ENCODE measurements around the gene NDP.

Gene NDP

GRCh38 chrX:43986083-43986482 is 12.9 kb upstream of the NDP start:
- Mint-ChIP-seq H3K27me3 (peaks cover 3% of the 10 kb centered on the region), H3K27ac (no peak overlapping the region), H3K9me3 (no peaks in the 10 kb centered on the region), H3K4me3 (no peak overlapping the region), H3K4me1 (no peaks in the 10 kb centered on the region), H3K36me3 (no peaks in the 10 kb centered on the region)
- DNase-seq (ENCODE audit: low spot score in 2 of 2): no peak
- ATAC-seq (ENCODE audit: low read depth): no peak

- ATAC-seq (ENCODE audit: low read depth) (no peak), DNase-seq (ENCODE audit: low spot score in 2 of 2) (no peak)
- H3K4me3 Mint-ChIP-seq: no peak overlapping the region
- no peaks in the 10 kb centered on the region for H3K9me3 Mint-ChIP-seq
- peaks cover 3% of the 10 kb centered on the region for H3K27me3 Mint-ChIP-seq
- no peak overlapping the region for H3K27ac Mint-ChIP-seq
- no peaks in the 10 kb centered on the region for H3K4me1 Mint-ChIP-seq
- H3K36me3 Mint-ChIP-seq: no peaks in the 10 kb centered on the region
Measured at GRCh38 chrX:43985511-43985910, 12.3 kb upstream of the NDP start.

- ATAC-seq (ENCODE audit: low read depth): no peak
- Mint-ChIP-seq H3K27me3 (peaks cover 10% of the 10 kb centered on the region), H3K36me3 (no peaks in the 10 kb centered on the region), H3K4me1 (peaks cover 2% of the 10 kb centered on the region), H3K4me3 (no peak overlapping the region), H3K9me3 (no peaks in the 10 kb centered on the region), H3K27ac (no peak overlapping the region)
- no peak for DNase-seq (ENCODE audit: low spot score in 2 of 2)
Measured at GRCh38 chrX:43978226-43978625, 5.0 kb upstream of the NDP start.

GRCh38 chrX:43976205-43976604 is 3.0 kb upstream of the NDP start:
- ATAC-seq (ENCODE audit: low read depth) (no peak), DNase-seq (ENCODE audit: low spot score in 2 of 2) (no peak)
- no peak overlapping the region for H3K27ac Mint-ChIP-seq
- peaks cover 11% of the 10 kb centered on the region for H3K27me3 Mint-ChIP-seq
- H3K9me3 Mint-ChIP-seq: no peaks in the 10 kb centered on the region
- no peak overlapping the region for H3K4me3 Mint-ChIP-seq
- H3K36me3 Mint-ChIP-seq: no peaks in the 10 kb centered on the region
- H3K4me1 Mint-ChIP-seq: peaks cover 3% of the 10 kb centered on the region

GRCh38 chrX:43975796-43976195 is 2.6 kb upstream of the NDP start:
- H3K9me3 Mint-ChIP-seq: no peaks in the 10 kb centered on the region
- H3K4me3 Mint-ChIP-seq: no peak overlapping the region
- H3K36me3 Mint-ChIP-seq: no peaks in the 10 kb centered on the region
- H3K27me3 Mint-ChIP-seq: peaks cover 11% of the 10 kb centered on the region
- H3K4me1 Mint-ChIP-seq: peaks cover 3% of the 10 kb centered on the region
- ATAC-seq (ENCODE audit: low read depth) (no peak), DNase-seq (ENCODE audit: low spot score in 2 of 2) (no peak)
- H3K27ac Mint-ChIP-seq: no peak overlapping the region

- H3K36me3 Mint-ChIP-seq: no peaks in the 10 kb centered on the region
- DNase-seq (ENCODE audit: low spot score in 2 of 2) (no peak), ATAC-seq (ENCODE audit: low read depth) (no peak)
- H3K4me1 Mint-ChIP-seq: peaks cover 3% of the 10 kb centered on the region
- H3K27ac Mint-ChIP-seq: no peak overlapping the region
- no peak overlapping the region for H3K4me3 Mint-ChIP-seq
- no peaks in the 10 kb centered on the region for H3K9me3 Mint-ChIP-seq
- H3K27me3 Mint-ChIP-seq: peaks cover 11% of the 10 kb centered on the region
Measured at GRCh38 chrX:43974741-43975465, 1.7 kb upstream of the NDP start.

GRCh38 chrX:43974100-43974475 is 898 bp upstream of the NDP start:
- peaks cover 14% of the 10 kb centered on the region for H3K27me3 Mint-ChIP-seq
- no peaks in the 10 kb centered on the region for H3K9me3 Mint-ChIP-seq
- DNase-seq (ENCODE audit: low spot score in 2 of 2) (no peak), ATAC-seq (ENCODE audit: low read depth) (no peak)
- H3K4me3 Mint-ChIP-seq: no peak overlapping the region
- peaks cover 3% of the 10 kb centered on the region for H3K4me1 Mint-ChIP-seq
- H3K27ac Mint-ChIP-seq: no peak overlapping the region
- H3K36me3 Mint-ChIP-seq: no peaks in the 10 kb centered on the region

GRCh38 chrX:43971966-43972961 is 926 bp downstream of the NDP start:
- DNase-seq (ENCODE audit: low spot score in 2 of 2) (no peak), ATAC-seq (ENCODE audit: low read depth) (no peak)
- H3K9me3 Mint-ChIP-seq: no peaks in the 10 kb centered on the region
- H3K27me3 Mint-ChIP-seq: peaks cover 11% of the 10 kb centered on the region
- peaks cover 3% of the 10 kb centered on the region for H3K4me1 Mint-ChIP-seq
- H3K27ac Mint-ChIP-seq: no peak overlapping the region
- H3K4me3 Mint-ChIP-seq: no peak overlapping the region
- no peaks in the 10 kb centered on the region for H3K36me3 Mint-ChIP-seq

GRCh38 chrX:43970528-43970927 is 2.7 kb downstream of the NDP start:
- H3K4me3 Mint-ChIP-seq: no peak overlapping the region
- no peaks in the 10 kb centered on the region for H3K9me3 Mint-ChIP-seq
- H3K27me3 Mint-ChIP-seq: peaks cover 9% of the 10 kb centered on the region
- ATAC-seq (ENCODE audit: low read depth) (no peak), DNase-seq (ENCODE audit: low spot score in 2 of 2) (no peak)
- H3K4me1 Mint-ChIP-seq: peaks cover 3% of the 10 kb centered on the region
- H3K36me3 Mint-ChIP-seq: no peaks in the 10 kb centered on the region
- H3K27ac Mint-ChIP-seq: no peak overlapping the region

- H3K27ac Mint-ChIP-seq: no peak overlapping the region
- DNase-seq (ENCODE audit: low spot score in 2 of 2): no peak
- ATAC-seq (ENCODE audit: low read depth): no peak
- no peak overlapping the region for H3K4me3 Mint-ChIP-seq
- no peaks in the 10 kb centered on the region for H3K9me3 Mint-ChIP-seq
- peaks cover 9% of the 10 kb centered on the region for H3K27me3 Mint-ChIP-seq
- H3K36me3 Mint-ChIP-seq: no peaks in the 10 kb centered on the region
- H3K4me1 Mint-ChIP-seq: peaks cover 3% of the 10 kb centered on the region
Measured at GRCh38 chrX:43969504-43970501, 3.4 kb downstream of the NDP start.

GRCh38 chrX:43968359-43968781 is 4.8 kb downstream of the NDP start:
- Mint-ChIP-seq H3K4me1 (peaks cover 3% of the 10 kb centered on the region), H3K27me3 (peaks cover 5% of the 10 kb centered on the region)
- no peak for ATAC-seq (ENCODE audit: low read depth)

GRCh38 chrX:43964936-43965335 is 8.3 kb downstream of the NDP start:
- Mint-ChIP-seq H3K4me3 (no peak overlapping the region), H3K9me3 (peaks cover 1% of the 10 kb centered on the region), H3K4me1 (no peaks in the 10 kb centered on the region), H3K36me3 (no peaks in the 10 kb centered on the region), H3K27me3 (peaks cover 5% of the 10 kb centered on the region), H3K27ac (no peak overlapping the region)
- DNase-seq (ENCODE audit: low spot score in 2 of 2) (no peak), ATAC-seq (ENCODE audit: low read depth) (no peak)

More at GRCh38 chrX:43968359-43968781, 4.8 kb downstream of the NDP start:
- DNase-seq (ENCODE audit: low spot score in 2 of 2): no peak
- H3K4me3 Mint-ChIP-seq: no peak overlapping the region
- H3K9me3 Mint-ChIP-seq: no peaks in the 10 kb centered on the region
- H3K27ac Mint-ChIP-seq: no peak overlapping the region
- H3K36me3 Mint-ChIP-seq: no peaks in the 10 kb centered on the region

- peaks cover 1% of the 10 kb centered on the region for H3K9me3 Mint-ChIP-seq
- no peaks in the 10 kb centered on the region for H3K4me1 Mint-ChIP-seq
- H3K27me3 Mint-ChIP-seq: peaks cover 2% of the 10 kb centered on the region
Measured at GRCh38 chrX:43963726-43964125, 9.5 kb downstream of the NDP start.

More at GRCh38 chrX:43963726-43964125, 9.5 kb downstream of the NDP start:
- Mint-ChIP-seq H3K27ac (no peak overlapping the region), H3K4me3 (no peak overlapping the region), H3K36me3 (no peaks in the 10 kb centered on the region)
- ATAC-seq (ENCODE audit: low read depth) (no peak), DNase-seq (ENCODE audit: low spot score in 2 of 2) (no peak)
